ENCODE data around the gene PTPN13. TPM values are rescaled to one million over a fixed set of nuclear protein-coding genes. Genes with fewer than 3 reads are reported as not detected.

The PTPN13 gene
- polyA plus RNA-seq, 3 donors = 2.3 to 15.5 (median 5.8) TPM

DNA sequence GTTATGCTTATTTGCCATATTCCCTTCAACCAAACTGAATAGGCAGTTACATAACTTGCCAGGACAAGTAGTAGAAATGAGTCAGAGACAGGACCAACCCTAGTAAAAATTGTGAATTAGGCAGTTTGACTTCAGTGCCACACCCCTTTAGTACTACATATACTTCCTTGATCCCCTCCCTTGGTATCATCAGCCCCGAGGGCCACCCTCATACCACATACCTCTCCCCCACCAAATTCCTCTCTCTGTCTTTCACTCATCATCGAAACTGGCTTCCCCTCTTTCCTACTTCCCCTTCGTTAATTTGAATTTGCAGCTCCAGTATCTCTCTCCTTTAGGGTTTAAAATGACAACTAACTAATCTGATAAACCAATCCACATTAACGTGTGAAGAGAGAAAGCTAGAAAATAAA, 7.9 kb upstream of the PTPN13 start:
- WGBS, 3 donors = 23 to 73% (median 33%) methylated on average over 4 of the region's 4 CpGs
- no peak overlapping the region for H3K27ac ChIP-seq (ENCODE audit: low read depth, low read length)

DNA sequence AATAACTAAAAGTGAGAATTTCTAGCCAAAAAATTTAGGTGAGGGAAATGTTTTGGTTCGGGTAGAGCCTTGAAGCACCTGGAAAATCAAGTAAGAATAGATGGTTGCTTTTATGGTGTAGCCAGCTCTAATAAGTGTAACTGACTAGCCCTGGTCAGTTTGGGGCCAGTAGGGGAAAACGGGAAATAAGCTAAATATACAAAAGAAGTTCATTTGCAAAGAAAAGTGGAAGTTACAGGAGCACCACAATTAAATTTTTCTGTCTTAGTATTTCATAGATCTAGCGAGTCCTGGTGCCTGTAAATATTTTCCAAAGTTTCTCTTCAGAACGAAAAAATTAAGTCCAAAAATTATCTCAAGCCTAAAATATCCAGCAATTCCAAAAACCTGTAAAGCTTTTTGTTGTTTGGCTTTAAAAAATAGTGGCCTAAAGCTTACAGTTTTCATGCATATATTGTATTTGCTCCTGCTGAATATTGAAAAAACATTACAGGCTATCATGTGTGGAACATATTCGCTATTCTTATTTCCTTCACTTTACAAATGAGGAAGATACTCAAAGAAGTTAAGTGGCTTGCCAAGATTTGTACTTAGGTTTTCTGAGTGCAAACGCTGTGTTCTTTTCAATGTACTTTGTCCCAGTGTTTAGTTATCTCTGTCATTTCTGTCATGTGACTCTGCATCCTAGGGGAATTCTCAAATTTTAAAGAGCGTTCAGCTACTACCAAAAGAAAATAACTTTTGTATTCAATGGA, 7.3 kb upstream of the PTPN13 start:
- H3K27ac ChIP-seq (ENCODE audit: low read depth, low read length) = no peak overlapping the region
- WGBS, 3 donors = 31 to 68% (median 38%) methylated on average over 7 of the region's 7 CpGs

DNA sequence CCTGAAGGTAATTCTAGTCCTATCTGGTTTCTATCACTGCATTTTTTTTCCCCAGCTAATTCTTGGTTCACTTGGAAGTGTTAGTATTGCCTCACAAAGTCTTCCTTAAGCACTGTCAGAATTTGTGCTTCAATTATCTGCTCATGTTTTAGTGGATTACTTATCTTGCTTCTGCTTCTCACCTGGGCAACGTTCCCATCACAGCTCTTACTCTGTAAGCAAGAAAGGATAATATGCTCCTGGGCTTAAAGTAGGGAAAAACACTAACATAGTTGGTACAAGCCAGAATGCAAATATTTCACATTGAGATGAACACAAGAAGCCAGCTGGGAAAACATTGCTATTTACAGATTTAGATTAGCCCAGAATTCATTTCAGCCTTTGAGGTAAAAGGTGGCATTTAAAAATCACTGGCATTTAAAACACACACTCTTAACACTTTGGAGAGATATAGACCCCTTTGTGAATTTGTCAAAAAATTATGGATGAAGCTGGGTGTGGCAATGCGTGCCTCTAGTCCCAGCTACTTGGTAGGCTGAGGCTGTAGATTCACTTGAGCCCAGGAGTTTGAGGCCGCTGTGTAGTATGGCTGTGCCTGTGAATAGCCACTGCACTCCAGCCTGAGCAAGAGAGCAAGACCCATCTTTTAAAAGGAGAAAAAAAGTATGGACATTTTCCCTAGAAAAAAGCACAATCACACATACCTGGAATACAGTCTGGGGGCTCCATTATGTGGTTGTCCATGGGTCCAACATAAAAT, 6.6 kb upstream of the PTPN13 start:
- H3K27ac ChIP-seq (ENCODE audit: low read depth, low read length) = no peak overlapping the region
- WGBS, 3 donors = 62 to 77% (median 70%) methylated on average over 3 of the region's 3 CpGs

DNA sequence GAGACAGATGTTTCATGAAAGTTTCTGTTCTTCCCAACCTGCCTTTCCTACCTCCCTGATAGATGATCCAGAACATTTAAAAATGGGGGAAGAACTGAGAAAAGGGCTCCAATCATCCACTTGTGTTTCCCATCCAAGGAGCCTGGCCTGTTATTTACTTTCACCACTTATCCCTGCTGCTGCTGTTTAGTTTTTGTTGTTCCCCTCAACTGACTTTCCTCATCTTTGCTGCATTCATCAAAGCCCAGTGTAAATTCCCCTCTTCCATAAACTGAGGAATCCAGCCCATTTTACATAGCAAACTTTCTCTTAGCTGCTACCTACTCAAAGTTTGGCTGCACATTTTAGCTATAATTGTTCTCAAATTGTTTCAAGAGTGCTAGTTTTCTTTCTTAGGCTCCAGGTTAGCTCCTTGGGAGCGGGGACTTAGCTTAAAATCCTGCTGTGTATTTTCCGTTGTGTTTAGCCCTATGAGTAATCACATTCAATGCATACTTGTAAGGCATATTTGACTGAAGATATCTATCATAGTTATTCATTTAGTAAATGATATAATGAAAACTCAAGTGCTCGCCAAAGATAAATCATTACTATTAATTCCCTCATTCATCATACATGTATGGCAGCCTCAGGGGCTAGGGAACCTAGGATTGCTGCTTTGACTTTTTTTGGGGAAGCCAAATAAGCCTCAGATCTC, 1.4 kb upstream of the PTPN13 start:
- WGBS, 3 donors = 73 to 76% (median 75%) methylated on average over 3 of the region's 3 CpGs
- H3K27ac ChIP-seq (ENCODE audit: low read depth, low read length) = no peak overlapping the region

DNA sequence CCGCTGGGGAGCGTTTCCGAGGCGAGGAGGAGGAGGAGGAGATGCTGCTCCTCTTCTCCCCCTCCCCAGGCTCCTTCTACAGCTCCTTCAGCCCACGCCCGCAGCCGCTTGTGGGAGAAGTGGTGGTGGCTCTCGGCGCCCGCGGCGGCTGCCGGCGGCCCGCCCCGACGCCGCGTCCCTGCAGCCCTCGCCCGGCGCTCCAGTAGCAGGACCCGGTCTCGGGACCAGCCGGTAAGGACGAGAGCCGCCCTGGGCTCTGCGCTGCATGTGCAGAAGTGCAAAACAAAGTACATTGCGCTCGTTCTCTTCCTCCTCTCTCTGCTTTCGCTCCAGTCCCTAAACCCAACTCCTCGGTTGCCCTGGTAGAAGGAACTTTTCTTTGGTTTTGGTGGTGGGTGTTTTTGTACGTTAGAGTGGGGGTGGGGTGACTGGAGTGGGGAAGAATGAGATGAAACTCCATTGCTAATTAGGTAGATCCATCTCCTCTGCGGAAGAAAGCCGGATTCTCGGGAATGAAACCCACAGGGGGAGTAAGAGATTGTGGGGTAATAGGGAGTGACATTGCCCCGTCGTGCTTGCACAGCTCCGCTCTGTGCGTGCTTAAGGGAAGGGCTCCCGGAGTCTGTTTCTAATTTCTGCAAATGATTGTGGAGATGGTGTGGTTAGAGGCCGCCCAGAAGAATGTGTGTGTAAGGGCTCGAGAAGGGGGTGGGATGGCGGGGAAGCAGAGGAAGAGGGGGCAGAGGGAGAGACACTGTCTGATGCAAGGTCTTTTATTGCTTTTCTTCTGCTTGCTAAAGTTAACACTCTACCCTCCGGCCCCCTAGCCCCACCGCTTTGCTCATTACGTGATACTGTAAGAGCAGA, 677 bp downstream of the PTPN13 start:
- H3K27ac ChIP-seq (ENCODE audit: low read depth, low read length) = no peak overlapping the region
- WGBS, 3 donors = 1% methylated on average over 34 to 47 of the region's 47 CpGs

DNA sequence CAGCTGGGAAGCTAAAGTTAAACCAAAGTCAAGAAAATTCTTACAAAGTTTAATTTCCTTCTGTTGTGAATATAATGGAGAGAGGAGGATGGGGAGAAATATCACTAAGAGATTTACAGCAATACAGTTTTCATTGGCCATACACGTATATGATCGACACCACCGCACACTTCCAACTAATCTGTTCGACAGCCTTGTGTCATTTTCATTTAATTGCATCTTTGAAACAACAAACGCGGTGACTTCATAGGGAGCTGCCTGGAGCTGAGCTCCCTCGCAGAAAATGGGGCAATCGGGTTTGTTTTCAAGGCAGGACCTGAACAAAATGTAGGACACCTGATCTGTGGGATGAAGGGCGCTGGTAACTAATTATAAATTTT, 1.3 kb downstream of the PTPN13 start:
- 10 to 13% (median 12%) methylated on average over 9 of the region's 9 CpGs for WGBS, 3 donors
- H3K27ac ChIP-seq (ENCODE audit: low read depth, low read length) = no peak overlapping the region

DNA sequence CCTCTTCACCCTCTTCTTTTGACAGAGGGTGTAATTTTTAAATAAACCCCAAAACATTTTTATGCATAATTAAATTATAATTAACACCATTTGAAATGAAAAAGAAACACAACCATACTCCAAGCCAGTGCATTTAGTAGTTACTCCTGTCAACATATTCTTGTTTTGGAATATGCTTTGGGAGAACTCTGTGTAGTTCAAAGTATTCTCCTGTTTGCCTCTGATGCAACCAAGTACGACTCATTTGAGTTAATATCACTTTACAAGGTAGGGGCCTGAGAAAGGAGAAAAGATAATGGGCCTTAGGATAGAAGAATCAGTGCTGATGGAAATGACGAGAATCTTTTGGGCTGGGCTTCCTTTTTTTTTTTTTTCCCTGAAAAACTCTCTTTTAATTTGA, 2.7 kb downstream of the PTPN13 start:
- no peak overlapping the region for H3K27ac ChIP-seq (ENCODE audit: low read depth, low read length)
- 52 to 79% (median 68%) methylated on average over 2 of the region's 2 CpGs for WGBS, 3 donors

DNA sequence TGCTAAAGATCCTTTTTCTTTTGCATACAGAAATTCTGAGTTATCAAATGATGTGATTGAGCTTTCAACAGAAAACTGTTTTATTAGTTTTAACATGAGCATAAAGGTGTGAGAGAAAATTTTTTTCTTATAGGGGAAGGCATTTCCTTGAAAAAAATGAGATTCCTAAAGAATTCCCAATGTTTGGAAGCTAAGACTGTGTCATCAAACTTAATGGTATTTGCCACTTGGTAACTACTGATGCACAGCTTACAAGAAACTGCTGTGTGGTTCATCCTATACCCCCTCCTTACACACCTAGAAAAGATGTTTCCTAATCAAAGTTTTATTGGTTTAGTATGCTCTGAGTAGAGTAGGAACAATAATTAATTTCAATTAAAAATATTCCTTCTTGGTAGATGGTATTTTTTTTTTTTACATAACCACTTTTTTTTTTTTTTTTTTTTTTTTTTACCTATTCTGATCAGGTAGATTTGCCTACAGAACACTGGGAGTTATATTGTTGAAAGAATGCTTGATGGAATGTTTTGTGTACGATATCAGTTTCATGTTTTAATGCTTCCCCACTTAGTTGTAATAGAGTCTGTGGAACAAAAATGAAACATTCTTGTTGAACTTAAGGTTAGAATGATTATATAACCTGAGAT, 6.0 kb downstream of the PTPN13 start:
- no peak overlapping the region for H3K27ac ChIP-seq (ENCODE audit: low read depth, low read length)
- 86 to 91% (median 90%) methylated on average over 1 of the region's 1 CpG for WGBS, 3 donors

DNA sequence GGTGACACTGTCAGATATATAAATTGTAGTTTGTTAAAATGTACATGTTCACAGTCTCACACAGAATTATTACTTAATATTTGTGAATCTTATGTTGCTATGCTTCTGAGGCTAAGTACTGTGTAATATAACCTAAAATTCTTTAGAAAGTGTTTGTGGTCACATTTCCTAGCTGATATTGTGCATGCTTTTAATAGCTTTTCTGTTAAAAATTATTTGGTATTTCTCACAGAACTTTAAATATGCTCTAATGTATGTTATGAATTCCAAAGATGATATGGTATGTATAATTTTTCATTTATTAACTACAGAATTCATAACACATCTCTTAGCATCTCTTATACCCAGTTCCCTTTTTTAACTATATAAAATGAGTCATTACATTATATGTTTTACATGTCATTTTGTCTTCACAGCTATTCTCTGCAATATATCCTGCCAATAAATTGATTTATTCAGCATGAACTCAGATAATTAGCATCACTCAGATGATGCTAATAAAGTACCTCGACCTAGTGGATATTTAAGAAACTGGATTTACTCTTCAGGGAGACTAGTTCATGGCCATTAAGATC, 9.3 kb downstream of the PTPN13 start:
- 82 to 90% (median 86%) methylated on average over 1 of the region's 1 CpG for WGBS, 3 donors
- no peak overlapping the region for H3K27ac ChIP-seq (ENCODE audit: low read depth, low read length)

DNA sequence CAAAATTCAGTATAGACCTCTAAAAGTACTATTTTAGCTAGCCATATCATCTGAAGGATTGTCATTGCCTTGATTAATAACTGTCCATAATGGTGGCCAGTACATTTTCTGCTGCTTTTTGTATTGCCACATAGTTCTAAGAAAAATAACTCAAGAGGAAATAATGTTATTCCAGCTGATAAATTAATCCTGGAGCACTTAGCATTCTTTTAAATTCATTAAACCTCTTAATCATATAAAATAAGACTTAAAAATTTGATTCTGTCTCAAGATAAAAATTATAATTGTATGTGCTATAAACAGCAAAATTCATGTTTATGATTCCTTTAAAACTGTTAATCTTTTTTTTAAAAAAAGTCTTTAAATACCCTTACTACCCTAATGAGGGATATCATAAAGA, 12.7 kb downstream of the PTPN13 start:
- H3K27ac ChIP-seq (ENCODE audit: low read depth, low read length) = no peak overlapping the region

DNA sequence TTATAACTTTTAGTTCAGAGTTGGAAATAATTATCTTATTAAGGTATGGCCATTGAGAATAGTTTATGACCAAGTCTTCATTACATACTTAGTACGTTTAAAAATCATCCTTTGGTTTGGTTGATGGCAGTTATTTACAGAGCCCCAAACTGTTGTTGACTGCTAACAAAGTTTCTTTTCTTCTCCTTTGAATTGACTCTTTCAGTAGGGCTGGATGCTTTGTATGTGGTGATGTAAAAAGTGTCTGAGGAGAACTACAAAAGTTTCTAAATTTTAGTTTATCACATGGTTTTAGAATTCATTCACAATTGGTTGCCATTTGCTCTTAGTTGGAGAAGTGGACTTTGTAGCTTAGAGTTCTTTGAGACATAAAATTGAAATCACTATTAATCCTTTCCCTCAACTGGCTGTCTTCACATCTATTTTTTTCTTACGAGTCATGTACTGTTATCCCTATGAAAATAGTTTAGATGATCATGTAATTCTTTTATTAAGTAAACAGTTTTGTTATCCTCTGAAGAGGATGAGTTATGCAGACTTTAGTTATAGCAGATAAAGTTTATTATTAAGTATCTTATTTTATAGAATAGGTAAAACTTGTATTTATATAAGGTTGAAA, 14.8 kb downstream of the PTPN13 start:
- 78 to 96% (median 89%) methylated on average over 2 of the region's 2 CpGs for WGBS, 3 donors
- H3K27ac ChIP-seq (ENCODE audit: low read depth, low read length) = no peak overlapping the region

DNA sequence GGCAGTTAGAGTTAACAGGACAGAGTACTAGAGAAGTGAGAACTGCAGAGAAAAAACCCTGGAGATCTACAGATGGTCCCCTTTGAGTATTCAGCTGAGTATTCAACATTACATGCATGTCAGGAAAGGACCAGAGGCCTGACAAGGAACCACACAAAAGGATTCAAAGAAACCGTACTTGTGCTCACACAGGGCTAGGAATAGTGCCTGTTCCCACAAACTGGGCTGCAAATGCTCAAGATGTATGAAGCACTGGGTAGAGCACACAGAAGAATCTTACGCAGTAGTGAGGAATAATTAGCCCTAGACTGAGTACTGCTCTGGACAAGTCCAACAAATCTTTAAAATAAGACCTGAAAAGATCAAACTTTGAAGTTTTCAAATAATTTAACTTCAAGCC, 17.6 kb downstream of the PTPN13 start:
- 90 to 98% (median 92%) methylated on average over 2 of the region's 2 CpGs for WGBS, 3 donors

DNA sequence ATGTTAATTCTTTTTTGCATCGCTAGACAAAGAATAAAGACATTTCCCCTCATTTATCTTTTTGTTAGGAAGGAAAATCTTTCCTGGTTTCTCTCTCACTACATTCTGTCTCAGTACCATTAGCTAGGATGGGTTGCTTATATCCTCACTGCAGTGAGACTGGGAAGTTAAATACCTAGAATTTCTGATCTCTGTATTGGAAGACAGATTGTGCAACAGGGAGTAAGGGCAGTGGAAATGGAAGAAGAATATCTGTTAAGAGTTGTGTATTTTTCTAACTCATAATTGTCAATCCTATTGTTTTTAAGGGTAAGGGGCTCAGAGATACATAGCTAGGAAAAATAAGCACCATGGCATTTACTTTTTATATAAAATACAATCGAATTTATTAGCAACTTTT, 19.6 kb downstream of the PTPN13 start:
- 81 to 87% (median 86%) methylated on average over 2 of the region's 2 CpGs for WGBS, 3 donors
- no peak overlapping the region for H3K27ac ChIP-seq (ENCODE audit: low read depth, low read length)

More for the DNA sequence above, 17.6 kb downstream of the PTPN13 start:
- no peak overlapping the region for H3K27ac ChIP-seq (ENCODE audit: low read depth, low read length)

DNA sequence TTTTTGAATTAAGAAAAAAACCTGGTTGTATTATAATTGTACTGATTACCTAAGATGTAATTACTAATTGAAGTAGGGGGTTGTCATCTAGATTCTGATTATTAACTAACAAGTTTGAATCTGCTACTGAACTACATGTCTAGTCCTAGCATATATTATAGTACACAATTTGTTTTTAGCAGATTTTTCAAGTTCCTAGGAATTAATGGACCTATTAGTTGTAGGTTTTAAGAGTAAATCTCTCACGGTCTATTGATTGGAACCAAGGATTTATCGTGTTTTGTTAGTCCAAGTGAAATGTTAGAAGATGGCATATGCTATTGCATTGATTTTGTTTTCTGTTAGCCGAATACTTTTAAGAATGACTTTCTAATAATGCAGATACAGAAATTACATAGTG, 20.8 kb downstream of the PTPN13 start:
- H3K27ac ChIP-seq (ENCODE audit: low read depth, low read length) = no peak overlapping the region
- 49 to 96% (median 95%) methylated on average over 3 of the region's 3 CpGs for WGBS, 3 donors

DNA sequence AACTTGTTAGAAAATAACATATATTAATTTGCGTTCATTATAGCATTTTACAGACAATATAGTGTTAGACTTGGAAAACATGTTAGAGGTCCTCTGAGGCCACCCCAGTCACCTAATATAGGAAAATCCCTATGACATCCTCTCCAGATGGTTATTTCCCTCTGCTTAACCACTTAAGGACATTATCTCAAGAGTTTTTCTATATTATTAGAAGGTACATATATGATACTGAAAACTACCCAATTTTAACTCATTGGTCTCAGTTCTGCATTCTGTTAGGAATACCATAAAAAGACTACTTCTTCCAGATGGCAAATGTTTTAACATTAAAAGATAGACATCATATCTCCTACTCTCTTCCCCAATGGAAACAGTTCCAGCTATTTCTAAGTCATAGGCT, 21.4 kb downstream of the PTPN13 start:
- H3K27ac ChIP-seq (ENCODE audit: low read depth, low read length) = no peak overlapping the region
- 87 to 89% (median 88%) methylated on average over 1 of the region's 1 CpG for WGBS, 3 donors

DNA sequence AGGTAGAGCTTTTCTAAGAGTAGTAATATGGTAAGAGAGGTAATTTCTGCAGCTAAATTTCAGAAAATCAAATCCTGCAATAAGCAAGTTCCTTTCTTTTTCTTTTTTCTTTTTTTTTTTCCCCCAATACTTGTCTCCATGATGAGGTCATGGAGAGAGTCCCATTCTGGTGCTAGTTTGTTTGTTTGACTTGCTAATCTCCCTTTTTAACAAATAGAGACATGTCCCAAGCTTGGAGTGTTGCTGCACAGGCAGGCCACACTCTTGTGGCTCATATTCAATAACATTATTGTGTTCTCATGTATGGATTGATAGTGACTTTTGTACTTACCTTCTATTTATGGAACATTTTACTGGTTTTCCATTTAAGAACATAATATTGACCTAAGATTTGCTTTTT, 25.5 kb downstream of the PTPN13 start:
- no peak overlapping the region for H3K27ac ChIP-seq (ENCODE audit: low read depth, low read length)

DNA sequence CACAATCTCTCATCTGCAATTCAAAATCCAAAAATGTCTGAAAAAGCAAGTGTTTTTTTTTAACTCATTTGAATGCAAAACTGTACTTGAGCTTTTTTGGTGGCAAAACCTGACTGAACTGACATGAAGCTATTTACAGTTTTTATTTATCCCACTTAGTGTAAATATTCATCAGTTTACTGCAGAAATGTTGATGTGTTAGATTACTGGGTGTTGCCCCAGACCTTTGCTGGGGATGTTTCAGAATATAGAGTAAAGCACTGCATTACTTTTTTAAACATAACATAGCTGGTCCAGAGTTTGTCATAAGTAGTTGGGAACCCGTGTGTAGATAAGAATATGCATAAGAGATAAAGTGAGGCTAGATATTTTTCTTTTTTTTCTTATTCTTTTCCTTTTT, 27.3 kb downstream of the PTPN13 start:
- whole genome bisulfite sequencing, 3 donors = 33 to 64% (median 49%) methylated on average over 1 of the region's 1 CpG
- no peak overlapping the region for H3K27ac ChIP-seq (ENCODE audit: low read depth, low read length)

DNA sequence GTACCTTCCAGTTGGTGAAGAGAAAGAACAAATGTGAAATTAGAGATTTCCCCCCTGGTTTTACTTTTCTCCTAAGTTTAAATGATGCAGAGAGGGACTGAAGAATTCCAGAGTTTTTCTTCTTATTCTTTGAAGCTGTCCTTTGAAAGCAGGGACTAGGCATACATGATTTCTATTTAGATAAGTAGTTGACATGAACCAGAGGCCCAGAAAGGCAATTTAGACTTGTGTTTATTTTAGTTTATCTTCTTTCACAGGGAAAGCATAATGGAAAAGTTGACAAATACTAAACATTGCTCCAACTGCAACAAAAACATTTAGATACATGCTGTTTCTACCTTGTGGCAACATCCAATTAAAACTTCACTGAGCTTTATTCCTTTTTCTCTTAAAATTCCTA, 32.0 kb downstream of the PTPN13 start:
- H3K27ac ChIP-seq (ENCODE audit: low read depth, low read length) = no peak overlapping the region
